Right cardiac atrium (tissue), 5 donors: ENCODE measurements around the gene ZNF821. TPM values are rescaled to one million over a fixed set of nuclear protein-coding genes. Genes with fewer than 3 reads are reported as not detected.
"Not testable (repeated sequence)": the region's sequence is repeated elsewhere in the genome, so short reads cannot be mapped to it uniquely, and the experiment has no call there.

Source experiments
- ATAC-seq, 2 donors: fragments of 200-7000 bp; cut with Tn5 transposase; one replicate each; pipeline versions ENCODE4 v1.8.0 to v1.9.1; 2020; ENCODE audit warnings: moderate library complexity in 2 of 2, mild to moderate bottlenecking in 1 of 2
- DNase-seq, 3 donors: peaks; one replicate each; pipeline ENCODE4 v3.0.0-alpha.2; 2020
- H3K27ac ChIP-seq: one replicate; pipeline ENCODE4 v1.5.1; 2013; ENCODE audit warnings: mild to moderate bottlenecking, low read length, control low read depth, moderate library complexity
- H3K27me3 ChIP-seq: one replicate; pipeline ENCODE4 v1.6.1; 2013; ENCODE audit not compliant: control insufficient read depth, insufficient read depth
- H3K4me1 ChIP-seq: one replicate; pipeline ENCODE4 v1.6.1; 2013; ENCODE audit warnings: low read length; ENCODE audit not compliant: control insufficient read depth, insufficient read depth
- H3K4me3 ChIP-seq: one replicate; pipeline ENCODE4 v1.5.1; 2013; ENCODE audit warnings: low read length, control low read depth
- H3K9me3 ChIP-seq: one replicate; pipeline ENCODE4 v1.6.1; 2013; ENCODE audit warnings: low read length; ENCODE audit not compliant: control insufficient read depth
- WGBS: extraction: QIAGEN DNeasy Blood & Tissue Kit; methylation state at CpG from one replicate; pipeline ENCODE4 v1.1.7; 2013; 5-methylcytosine and 5-hydroxymethylcytosine counted together
- intact Hi-C, 4 donors: fragments of 100-400 bp; cut with DNase I; formaldehyde crosslinking; loops; one replicate each; pipeline versions ENCODE4 v1.11.0 to v1.14.0; 2022 to 2023
- polyA plus RNA-seq: library from polyadenylated mRNA; stranded (reverse); fragments of 200-250 nt; gene quantifications from one replicate; pipeline ENCODE4 v1.2.3, GENCODE V29; 2013
- total RNA-seq, 4 donors: library from RNA; stranded (reverse); fragmentation: NEBNext Ultra II Directional; extraction: Animal tissue kit (Norgen Biotek cat#: 25700); gene quantifications; one replicate each; pipeline ENCODE4 v1.2.1, GENCODE V29; 2021
- donor health status: healthy with polysubstance abuse.
- donor health status: DM: no; HTN: yes; CAD: no.
- donor health status: DM: no; HTN: no; CAD: no.
- donor health status: DM: no; HTN: yes; CAD: no; lungs with severe emphysema.
- donor health status: DM: yes; HTN: yes; CAD: no.

Gene ZNF821
- total and polyA plus RNA-seq, 5 donors: 5.0 to 8.5 (median 6.4) TPM

DNA sequence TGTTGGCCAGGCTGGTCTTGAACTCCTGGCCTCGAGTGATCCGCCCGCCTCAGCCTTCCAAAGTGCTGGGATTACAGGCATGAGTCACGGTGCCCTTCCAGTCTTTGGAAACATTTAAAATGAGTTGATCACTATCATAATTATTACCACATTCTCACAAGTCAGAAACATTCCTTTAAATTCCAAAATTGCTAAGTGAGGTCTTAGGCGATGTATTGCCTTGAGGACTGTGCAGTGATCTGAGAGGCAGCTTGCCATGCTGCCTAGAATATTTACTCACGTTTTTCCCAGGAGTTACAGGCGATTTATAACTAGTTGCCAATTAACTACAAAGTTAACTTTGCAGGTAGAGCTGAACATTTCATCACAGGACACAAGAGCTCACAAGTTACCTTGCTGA, 43.9 kb downstream of the ZNF821 start:
- intact Hi-C loops: no loop called here
- 75% methylated on average over 7 of the region's 7 CpGs for WGBS
- Histone ChIP-seq H3K9me3 (no peaks in the 10 kb centered on the region), H3K4me3 (no peak overlapping the region), H3K27ac (no peak overlapping the region), H3K27me3 (no peaks in the 10 kb centered on the region), H3K4me1 (no peaks in the 10 kb centered on the region)
- DNase-seq (no peak), ATAC-seq (no peak)

- DNase-seq: no peak
- Histone ChIP-seq H3K27me3 (no peaks in the 10 kb centered on the region), H3K4me3 (no peak overlapping the region), H3K9me3 (no peaks in the 10 kb centered on the region), H3K4me1 (no peaks in the 10 kb centered on the region), H3K27ac (no peak overlapping the region)
- intact Hi-C loops: no loop called here
- 77% methylated on average over 3 of the region's 3 CpGs for WGBS
- no peak for ATAC-seq
These were observed 46.8 kb downstream of the ZNF821 start for GRCh38 chr16:71837150-71837549.

DNA sequence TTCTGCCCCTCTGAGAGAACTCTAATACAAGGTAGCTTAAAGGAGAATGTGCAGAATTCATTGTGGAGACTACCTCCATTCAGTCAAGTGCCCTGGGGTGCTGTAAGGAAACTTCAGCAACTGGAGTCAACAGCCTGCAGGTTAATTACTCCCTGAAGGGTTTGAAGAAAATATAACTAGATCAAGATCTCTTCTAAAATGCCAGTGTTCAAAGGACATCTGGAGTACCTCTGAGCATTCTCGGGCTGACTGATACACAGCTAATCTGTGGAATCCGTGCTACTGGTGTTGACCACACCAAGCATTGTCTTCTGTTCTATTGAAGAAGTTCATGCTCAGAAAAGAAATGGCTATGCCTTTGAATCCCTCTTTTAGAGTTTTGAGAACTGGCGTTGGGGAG, 49.7 kb downstream of the ZNF821 start:
- no peak for DNase-seq
- WGBS: 79% methylated on average over 3 of the region's 3 CpGs
- Histone ChIP-seq H3K27ac (no peak overlapping the region), H3K27me3 (no peaks in the 10 kb centered on the region), H3K4me3 (no peak overlapping the region), H3K4me1 (no peaks in the 10 kb centered on the region), H3K9me3 (no peaks in the 10 kb centered on the region)
- no peak for ATAC-seq
- intact Hi-C loops: no loop called here

DNA sequence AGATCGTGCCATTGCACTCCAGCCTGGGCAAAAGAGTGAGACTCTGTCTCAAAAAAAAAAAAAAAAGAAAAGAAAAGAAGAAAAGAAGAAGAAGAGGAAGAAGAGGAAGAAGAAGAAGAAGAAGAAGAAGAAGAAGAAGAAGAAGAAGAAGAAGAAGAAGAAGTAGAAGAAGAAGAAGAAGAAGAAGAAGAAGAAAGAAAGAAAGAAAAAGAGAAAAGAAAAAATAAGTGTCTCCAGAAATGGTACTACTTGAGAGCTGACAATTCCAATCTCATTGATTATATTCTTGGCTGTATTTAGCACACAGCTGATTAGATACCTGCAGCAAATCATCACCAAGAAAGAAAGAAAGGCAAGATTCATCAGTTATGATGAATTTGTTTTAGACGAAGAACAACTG, 51.9 kb downstream of the ZNF821 start:
- DNase-seq, H3K9me3 ChIP-seq, H3K4me3 ChIP-seq, ATAC-seq, H3K27me3 ChIP-seq, H3K4me1 ChIP-seq, intact Hi-C loops, H3K27ac ChIP-seq: not testable (repeated sequence)
- WGBS: 92% methylated on average over 2 of the region's 2 CpGs

DNA sequence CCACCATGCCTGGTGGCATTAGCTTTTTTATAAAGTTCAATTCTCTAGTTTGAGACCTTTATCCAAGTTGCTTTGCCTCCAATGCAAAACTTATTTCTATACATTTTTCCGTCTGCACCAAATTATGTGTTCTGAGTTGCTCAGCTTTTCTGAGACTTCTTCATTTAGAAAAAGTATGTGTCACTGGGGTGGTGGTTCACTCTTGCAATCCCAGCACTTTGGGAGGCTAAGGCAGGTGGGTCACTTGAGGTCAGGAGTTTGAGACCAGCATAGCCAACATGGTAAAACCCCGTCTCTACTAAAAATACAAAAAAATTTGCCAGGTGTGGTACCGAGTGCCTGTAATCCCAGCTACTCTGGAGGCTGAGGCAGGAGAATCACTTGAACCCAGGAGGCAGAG, 52.3 kb downstream of the ZNF821 start:
- H3K4me3 ChIP-seq, H3K27me3 ChIP-seq, H3K9me3 ChIP-seq, ATAC-seq, H3K4me1 ChIP-seq, intact Hi-C loops, DNase-seq, H3K27ac ChIP-seq: not testable (repeated sequence)
- 87% methylated on average over 3 of the region's 3 CpGs for WGBS

DNA sequence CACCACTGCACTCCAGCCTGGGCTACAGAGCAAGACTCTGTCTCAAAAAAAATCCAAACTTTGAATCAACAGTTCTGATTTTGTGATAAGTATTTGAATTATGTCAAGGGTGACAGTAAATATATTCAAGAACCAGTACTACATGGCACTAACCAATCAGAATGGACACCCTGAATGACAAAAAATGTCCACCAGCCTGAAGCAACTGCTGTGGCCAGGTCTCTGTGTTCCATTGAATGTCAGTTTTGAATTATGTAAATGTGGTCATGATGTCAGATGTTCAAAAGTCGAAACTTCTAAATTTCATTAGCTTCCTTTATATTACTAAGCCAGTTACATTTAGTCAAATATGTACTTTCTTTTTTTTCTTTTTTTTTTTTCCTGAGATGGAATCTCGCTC, 53.6 kb downstream of the ZNF821 start:
- WGBS: 88% methylated on average over 2 of the region's 2 CpGs
- no peaks in the 10 kb centered on the region for H3K9me3 ChIP-seq

GRCh38 chr16:71826533-71827017, 57.4 kb downstream of the ZNF821 start:
- H3K9me3 ChIP-seq: no peaks in the 10 kb centered on the region
- DNase-seq: no peak
- 63% methylated on average over 5 of the region's 5 CpGs for WGBS
- H3K4me1 ChIP-seq: no peaks in the 10 kb centered on the region
- intact Hi-C loops: no loop called here
- no peaks in the 10 kb centered on the region for H3K27me3 ChIP-seq
- ATAC-seq: peak in 1 of 2 donors; percentile 91
- H3K27ac ChIP-seq: no peak overlapping the region
- H3K4me3 ChIP-seq: no peak overlapping the region

More for the DNA sequence above, 53.6 kb downstream of the ZNF821 start:
- no peaks in the 10 kb centered on the region for H3K27me3 ChIP-seq
- H3K4me3 ChIP-seq: no peak overlapping the region
- DNase-seq (no peak), ATAC-seq (no peak)
- no peaks in the 10 kb centered on the region for H3K4me1 ChIP-seq
- intact Hi-C loops: no loop called here
- no peak overlapping the region for H3K27ac ChIP-seq

DNA sequence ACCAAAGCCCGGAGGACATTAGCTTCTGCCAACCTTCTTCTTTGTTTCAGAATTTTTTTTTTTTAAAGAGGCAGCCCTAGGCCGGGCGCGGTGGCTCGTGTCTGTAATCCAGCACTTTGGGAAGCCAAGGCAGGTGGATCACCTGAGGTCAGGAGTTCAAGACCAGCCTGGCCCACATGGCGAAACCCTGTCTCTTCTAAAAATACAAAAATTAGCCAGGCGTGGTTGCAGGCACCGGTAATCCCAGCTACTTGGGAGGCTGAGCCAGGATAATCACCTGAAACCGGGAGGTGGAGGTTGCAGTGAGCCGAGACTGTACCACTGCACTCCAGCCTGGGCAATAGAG, 66.9 kb downstream of the ZNF821 start:
- H3K4me3 ChIP-seq, intact Hi-C loops, H3K4me1 ChIP-seq, H3K9me3 ChIP-seq, ATAC-seq, H3K27me3 ChIP-seq, DNase-seq: not testable (repeated sequence)
- 77% methylated on average over 10 of the region's 10 CpGs for WGBS
- peak overlapping the region; percentile 45 for H3K27ac ChIP-seq

DNA sequence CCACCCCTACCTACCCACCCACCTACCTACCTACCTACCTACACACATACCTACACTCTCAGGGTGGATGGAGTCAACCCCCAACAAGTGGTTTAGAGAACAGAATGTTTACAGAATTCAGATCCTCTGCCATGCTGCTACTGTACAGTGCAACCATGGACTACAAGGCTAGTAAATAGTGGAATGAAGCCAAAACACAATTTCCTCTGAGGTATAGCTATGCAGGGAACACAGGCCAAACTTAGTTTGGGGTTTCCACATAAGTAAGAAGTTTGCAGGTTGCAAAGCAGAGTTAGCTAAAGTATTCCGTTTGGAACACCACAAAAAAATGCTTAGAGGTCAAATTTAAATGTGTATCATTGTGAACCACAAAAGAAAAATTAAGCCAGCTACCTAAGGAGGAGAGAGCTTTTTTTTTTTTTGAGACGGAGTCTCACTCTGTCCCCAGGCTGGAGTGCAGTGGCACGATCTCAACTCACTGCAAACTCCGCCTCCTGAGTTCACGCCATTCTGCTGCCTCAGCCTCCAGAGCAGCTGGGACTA, 72.7 kb downstream of the ZNF821 start:
- 76% methylated on average over 5 of the region's 5 CpGs for WGBS
- Histone ChIP-seq H3K4me1 (no peaks in the 10 kb centered on the region), H3K27me3 (no peaks in the 10 kb centered on the region), H3K9me3 (no peaks in the 10 kb centered on the region), H3K27ac (no peak overlapping the region), H3K4me3 (no peak overlapping the region)
- ATAC-seq (no peak), DNase-seq (no peak)
- intact Hi-C loops: no loop called here

- DNase-seq, H3K27me3 ChIP-seq, H3K4me1 ChIP-seq, H3K9me3 ChIP-seq, H3K27ac ChIP-seq, intact Hi-C loops, ATAC-seq, H3K4me3 ChIP-seq: not testable (repeated sequence)
- 94% methylated on average over 11 of the region's 11 CpGs for WGBS
These were observed 73.8 kb downstream of the ZNF821 start for GRCh38 chr16:71810155-71810530.
